ENCODE results near the gene SMCHD1.

The SMCHD1 gene

GRCh38 chr18:2822213-2822921 lies 166.8 kb downstream of the SMCHD1 start:
- DNase-seq (ENCODE audit: extremely low spot score) = no peak
- ChIA-PET CTCF (no interaction called here), POLR2A (no interaction called here)
- TF ChIP-seq BHLHE40 (IDR thresholded peaks at IDR 0.05; ENCODE audit: borderline replicate concordance) (no peak), PKNOX1 (IDR thresholded peaks at IDR 0.05) (no peak), NFRKB (IDR thresholded peaks at IDR 0.05) (no peak), FOXA1 (IDR thresholded peaks at IDR 0.05) (no peak), TARDBP (IDR thresholded peaks at IDR 0.05) (no peak), ELF4 (IDR thresholded peaks at IDR 0.05) (no peak), ARNT (IDR thresholded peaks at IDR 0.05) (no peak), LEF1 (IDR thresholded peaks at IDR 0.05; ENCODE audit: borderline replicate concordance) (no peak), SUZ12 (IDR thresholded peaks at IDR 0.05) (no peak), HDGF (IDR thresholded peaks at IDR 0.05; ENCODE audit: borderline replicate concordance) (no peak), L3MBTL2 (conservative IDR thresholded peaks at IDR 0.05) (no peak), FOXM1 (IDR thresholded peaks at IDR 0.05; ENCODE audit: borderline replicate concordance) (no peak), FOXK2 (IDR thresholded peaks at IDR 0.05) (no peak), CTBP1 (IDR thresholded peaks at IDR 0.05; ENCODE audit: borderline replicate concordance) (no peak)

- no peak for DNase-seq (ENCODE audit: extremely low spot score)
- TF ChIP-seq HDGF (IDR thresholded peaks at IDR 0.05; ENCODE audit: borderline replicate concordance) (no peak), L3MBTL2 (conservative IDR thresholded peaks at IDR 0.05) (no peak), FOXM1 (IDR thresholded peaks at IDR 0.05; ENCODE audit: borderline replicate concordance) (no peak), ZNF384 (IDR thresholded peaks at IDR 0.05) (no peak), ARNT (IDR thresholded peaks at IDR 0.05) (no peak), FOXK2 (IDR thresholded peaks at IDR 0.05) (no peak), SUZ12 (IDR thresholded peaks at IDR 0.05) (no peak), NFRKB (IDR thresholded peaks at IDR 0.05) (no peak), BHLHE40 (IDR thresholded peaks at IDR 0.05; ENCODE audit: borderline replicate concordance) (no peak), ELF4 (IDR thresholded peaks at IDR 0.05) (no peak), TARDBP (IDR thresholded peaks at IDR 0.05) (no peak), PKNOX1 (IDR thresholded peaks at IDR 0.05) (no peak), LEF1 (IDR thresholded peaks at IDR 0.05; ENCODE audit: borderline replicate concordance) (no peak), FOXA1 (IDR thresholded peaks at IDR 0.05) (no peak), CTBP1 (IDR thresholded peaks at IDR 0.05; ENCODE audit: borderline replicate concordance) (no peak), SP1 (IDR thresholded peaks at IDR 0.05) (no peak)
- ChIA-PET CTCF (no interaction called here), POLR2A (no interaction called here)
Measured at GRCh38 chr18:2823202-2823601, 167.7 kb downstream of the SMCHD1 start.

GRCh38 chr18:2823966-2824365 lies 168.4 kb downstream of the SMCHD1 start:
- POLR2A ChIA-PET = no interaction called here

GRCh38 chr18:2824865-2825264 lies 169.3 kb downstream of the SMCHD1 start:
- POLR2A ChIA-PET = no interaction called here
- DNase-seq (ENCODE audit: extremely low spot score) = no peak
- no peak for TF ChIP-seq ARNT (IDR thresholded peaks at IDR 0.05)
- no peak for TF ChIP-seq SUZ12 (IDR thresholded peaks at IDR 0.05)
- no peak for TF ChIP-seq FOXM1 (IDR thresholded peaks at IDR 0.05; ENCODE audit: borderline replicate concordance)
- TF ChIP-seq TARDBP (IDR thresholded peaks at IDR 0.05) = no peak
- TF ChIP-seq CTBP1 (IDR thresholded peaks at IDR 0.05; ENCODE audit: borderline replicate concordance) = no peak
- no peak for TF ChIP-seq SP1 (IDR thresholded peaks at IDR 0.05)
- TF ChIP-seq FOXK2 (IDR thresholded peaks at IDR 0.05) = no peak
- CTCF ChIA-PET = no interaction called here

More at GRCh38 chr18:2823966-2824365, 168.4 kb downstream of the SMCHD1 start:
- TF ChIP-seq FOXA1 (IDR thresholded peaks at IDR 0.05) (no peak), ZNF384 (IDR thresholded peaks at IDR 0.05) (no peak), FOXM1 (IDR thresholded peaks at IDR 0.05; ENCODE audit: borderline replicate concordance) (no peak), ARNT (IDR thresholded peaks at IDR 0.05) (no peak), SP1 (IDR thresholded peaks at IDR 0.05) (no peak), L3MBTL2 (conservative IDR thresholded peaks at IDR 0.05) (no peak), CTBP1 (IDR thresholded peaks at IDR 0.05; ENCODE audit: borderline replicate concordance) (no peak), LEF1 (IDR thresholded peaks at IDR 0.05; ENCODE audit: borderline replicate concordance) (no peak), SUZ12 (IDR thresholded peaks at IDR 0.05) (no peak)
- CTCF ChIA-PET = no interaction called here
- DNase-seq (ENCODE audit: extremely low spot score) = no peak

GRCh38 chr18:2825613-2826175 lies 170.2 kb downstream of the SMCHD1 start:
- no peak for DNase-seq (ENCODE audit: extremely low spot score)
- CTCF ChIA-PET = no interaction called here
- TF ChIP-seq PKNOX1 (IDR thresholded peaks at IDR 0.05) (no peak), L3MBTL2 (conservative IDR thresholded peaks at IDR 0.05) (no peak), NFRKB (IDR thresholded peaks at IDR 0.05) (no peak), SUZ12 (IDR thresholded peaks at IDR 0.05) (no peak), FOXK2 (IDR thresholded peaks at IDR 0.05) (no peak), SP1 (IDR thresholded peaks at IDR 0.05) (no peak)
- POLR2A ChIA-PET = no interaction called here

GRCh38 chr18:2826581-2826980 lies 171.1 kb downstream of the SMCHD1 start:
- POLR2A ChIA-PET = no interaction called here
- DNase-seq (ENCODE audit: extremely low spot score) = no peak
- TF ChIP-seq CTBP1 (IDR thresholded peaks at IDR 0.05; ENCODE audit: borderline replicate concordance) = no peak
- no peak for TF ChIP-seq TARDBP (IDR thresholded peaks at IDR 0.05)
- no peak for TF ChIP-seq ZNF384 (IDR thresholded peaks at IDR 0.05)
- no peak for TF ChIP-seq FOXK2 (IDR thresholded peaks at IDR 0.05)
- no peak for TF ChIP-seq FOXA1 (IDR thresholded peaks at IDR 0.05)
- TF ChIP-seq FOXM1 (IDR thresholded peaks at IDR 0.05; ENCODE audit: borderline replicate concordance) = no peak
- no peak for TF ChIP-seq ELF4 (IDR thresholded peaks at IDR 0.05)
- no peak for TF ChIP-seq HDGF (IDR thresholded peaks at IDR 0.05; ENCODE audit: borderline replicate concordance)
- TF ChIP-seq SP1 (IDR thresholded peaks at IDR 0.05) = no peak
- no peak for TF ChIP-seq LEF1 (IDR thresholded peaks at IDR 0.05; ENCODE audit: borderline replicate concordance)
- TF ChIP-seq PKNOX1 (IDR thresholded peaks at IDR 0.05) = no peak
- no peak for TF ChIP-seq ARNT (IDR thresholded peaks at IDR 0.05)
- CTCF ChIA-PET = no interaction called here

All from HEK293T (cell line).